ENCODE results near the gene PCLAF. TPM values are rescaled to one million over a fixed set of nuclear protein-coding genes. Genes with fewer than 3 reads are reported as not detected.
A peak's percentile ranks its signal among the peaks of the same experiment; 100 is the strongest.

PCLAF gene
- total and polyA plus RNA-seq, 2 of the 13 experiments (the other 11 are each of a cell fraction or from before 2014, with no cell fraction given) = 98.6 to 98.9 TPM

DNA sequence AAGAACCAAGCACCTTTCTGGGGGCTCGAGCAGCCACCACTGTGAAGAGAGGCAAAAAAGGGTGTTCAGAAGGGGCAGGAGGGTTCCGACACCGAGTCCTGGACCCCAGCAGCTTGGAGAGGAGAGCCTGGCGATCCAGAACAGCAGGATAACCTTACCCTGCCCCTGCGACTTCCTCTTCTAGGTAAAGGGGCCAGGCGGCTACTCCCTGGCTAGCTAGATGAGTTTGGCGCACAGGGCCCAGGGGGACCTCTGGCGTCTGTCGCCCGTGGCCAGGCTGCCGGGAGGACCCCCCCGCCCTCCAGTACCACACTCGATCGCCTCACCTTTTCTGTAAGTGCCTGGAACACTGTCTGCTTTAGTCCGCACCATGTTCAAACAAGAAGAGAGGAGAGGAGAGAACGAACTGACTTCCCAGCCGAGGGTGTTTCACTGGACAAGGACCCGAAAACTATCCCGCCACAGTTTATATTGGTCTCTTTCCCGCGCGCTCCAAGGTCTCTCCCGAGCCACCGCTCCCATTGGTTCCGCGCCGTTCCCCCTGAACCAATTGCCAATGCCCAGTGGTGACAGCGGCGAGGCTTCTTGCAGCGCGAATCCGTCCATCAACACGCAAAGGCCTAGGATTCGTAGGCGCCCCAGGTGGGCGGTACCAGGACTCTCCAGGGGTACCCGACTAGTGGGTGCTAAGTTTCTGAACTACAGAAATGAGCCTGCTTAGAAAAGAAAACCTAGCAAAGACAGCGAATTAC is at the start of gene PCLAF (continued):
- TF ChIP-seq ZNF607 (CRISPR knock-in tag; IDR thresholded peaks at IDR 0.05; ENCODE audit: borderline replicate concordance) (no peak), ATF1 (CRISPR knock-in tag; IDR thresholded peaks at IDR 0.05) (peak; percentile 53; the same call in 1 of the 2 replicates), SALL2 (CRISPR knock-in tag; IDR thresholded peaks at IDR 0.05) (no peak), ZBTB42 (CRISPR knock-in tag; IDR thresholded peaks at IDR 0.05) (no peak), ZIK1 (CRISPR knock-in tag; IDR thresholded peaks at IDR 0.05; ENCODE audit: borderline replicate concordance, low read depth) (no peak), ZNF274 (CRISPR knock-in tag; IDR thresholded peaks at IDR 0.05) (no peak), HNRNPH1 (optimal IDR thresholded peaks at IDR 0.05; ENCODE audit: low read depth, low read length) (no peak), ZNF383 (CRISPR knock-in tag; IDR thresholded peaks at IDR 0.05; ENCODE audit: borderline replicate concordance) (no peak), RNF2 (conservative IDR thresholded peaks at IDR 0.05; ENCODE audit: low read depth) (no peak), HIVEP1 (CRISPR knock-in tag; IDR thresholded peaks at IDR 0.05) (peak; percentile 67; the same call in 1 of the 2 replicates), ZNF816 (CRISPR knock-in tag; IDR thresholded peaks at IDR 0.05; ENCODE audit: borderline replicate concordance) (peak; percentile 66; the same call in 1 of the 2 replicates), ZNF550 (CRISPR knock-in tag; IDR thresholded peaks at IDR 0.05; ENCODE audit: borderline replicate concordance) (no peak)
- TF ChIP-seq, protein P1, sequence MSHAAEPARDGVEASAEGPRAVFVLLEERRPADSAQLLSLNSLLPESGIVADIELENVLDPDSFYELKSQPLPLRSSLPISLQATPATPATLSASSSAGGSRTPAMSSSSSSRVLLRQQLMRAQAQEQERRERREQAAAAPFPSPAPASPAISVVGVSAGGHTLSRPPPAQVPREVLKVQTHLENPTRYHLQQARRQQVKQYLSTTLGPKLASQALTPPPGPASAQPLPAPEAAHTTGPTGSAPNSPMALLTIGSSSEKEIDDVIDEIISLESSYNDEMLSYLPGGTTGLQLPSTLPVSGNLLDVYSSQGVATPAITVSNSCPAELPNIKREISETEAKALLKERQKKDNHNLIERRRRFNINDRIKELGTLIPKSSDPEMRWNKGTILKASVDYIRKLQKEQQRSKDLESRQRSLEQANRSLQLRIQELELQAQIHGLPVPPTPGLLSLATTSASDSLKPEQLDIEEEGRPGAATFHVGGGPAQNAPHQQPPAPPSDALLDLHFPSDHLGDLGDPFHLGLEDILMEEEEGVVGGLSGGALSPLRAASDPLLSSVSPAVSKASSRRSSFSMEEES (CRISPR knock-in tag; IDR thresholded peaks at IDR 0.05) = no peak; the same call in 1 of the 2 replicates
- TF ChIP-seq, protein P2, sequence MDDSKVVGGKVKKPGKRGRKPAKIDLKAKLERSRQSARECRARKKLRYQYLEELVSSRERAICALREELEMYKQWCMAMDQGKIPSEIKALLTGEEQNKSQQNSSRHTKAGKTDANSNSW (CRISPR knock-in tag; IDR thresholded peaks at IDR 0.05; ENCODE audit: borderline replicate concordance) = no peak
- TF ChIP-seq, protein P3, sequence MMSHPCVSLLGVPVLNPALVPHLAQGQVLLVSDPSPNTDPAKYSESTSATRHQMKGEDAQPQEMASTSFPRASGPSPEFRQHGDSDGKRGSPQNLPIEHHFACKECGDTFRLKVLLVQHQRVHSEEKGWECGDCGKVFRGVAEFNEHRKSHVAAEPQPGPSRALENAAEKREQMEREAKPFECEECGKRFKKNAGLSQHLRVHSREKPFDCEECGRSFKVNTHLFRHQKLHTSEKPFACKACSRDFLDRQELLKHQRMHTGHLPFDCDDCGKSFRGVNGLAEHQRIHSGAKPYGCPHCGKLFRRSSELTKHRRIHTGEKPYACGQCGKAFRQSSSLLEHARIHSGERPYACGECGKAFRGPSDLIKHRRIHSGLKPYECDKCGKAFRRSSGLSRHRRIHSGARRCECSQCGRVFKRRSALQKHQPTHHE (CRISPR knock-in tag; IDR thresholded peaks at IDR 0.05; ENCODE audit: borderline replicate concordance) = no peak
- TF ChIP-seq, protein P4, sequence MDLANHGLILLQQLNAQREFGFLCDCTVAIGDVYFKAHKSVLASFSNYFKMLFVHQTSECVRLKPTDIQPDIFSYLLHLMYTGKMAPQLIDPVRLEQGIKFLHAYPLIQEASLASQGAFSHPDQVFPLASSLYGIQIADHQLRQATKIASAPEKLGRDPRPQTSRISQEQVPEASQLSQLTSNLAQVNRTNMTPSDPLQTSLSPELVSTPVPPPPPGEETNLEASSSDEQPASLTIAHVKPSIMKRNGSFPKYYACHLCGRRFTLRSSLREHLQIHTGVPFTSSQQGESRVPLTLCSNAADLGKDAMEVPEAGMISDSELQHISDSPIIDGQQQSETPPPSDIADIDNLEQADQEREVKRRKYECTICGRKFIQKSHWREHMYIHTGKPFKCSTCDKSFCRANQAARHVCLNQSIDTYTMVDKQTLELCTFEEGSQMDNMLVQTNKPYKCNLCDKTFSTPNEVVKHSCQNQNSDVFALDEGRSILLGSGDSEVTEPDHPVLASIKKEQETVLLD (CRISPR knock-in tag; IDR thresholded peaks at IDR 0.05; ENCODE audit: low read depth) = no peak
- TF ChIP-seq, protein P5, sequence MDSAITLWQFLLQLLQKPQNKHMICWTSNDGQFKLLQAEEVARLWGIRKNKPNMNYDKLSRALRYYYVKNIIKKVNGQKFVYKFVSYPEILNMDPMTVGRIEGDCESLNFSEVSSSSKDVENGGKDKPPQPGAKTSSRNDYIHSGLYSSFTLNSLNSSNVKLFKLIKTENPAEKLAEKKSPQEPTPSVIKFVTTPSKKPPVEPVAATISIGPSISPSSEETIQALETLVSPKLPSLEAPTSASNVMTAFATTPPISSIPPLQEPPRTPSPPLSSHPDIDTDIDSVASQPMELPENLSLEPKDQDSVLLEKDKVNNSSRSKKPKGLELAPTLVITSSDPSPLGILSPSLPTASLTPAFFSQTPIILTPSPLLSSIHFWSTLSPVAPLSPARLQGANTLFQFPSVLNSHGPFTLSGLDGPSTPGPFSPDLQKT (CRISPR knock-in tag; IDR thresholded peaks at IDR 0.05; ENCODE audit: borderline replicate concordance) = no peak
- TF ChIP-seq, protein P6, sequence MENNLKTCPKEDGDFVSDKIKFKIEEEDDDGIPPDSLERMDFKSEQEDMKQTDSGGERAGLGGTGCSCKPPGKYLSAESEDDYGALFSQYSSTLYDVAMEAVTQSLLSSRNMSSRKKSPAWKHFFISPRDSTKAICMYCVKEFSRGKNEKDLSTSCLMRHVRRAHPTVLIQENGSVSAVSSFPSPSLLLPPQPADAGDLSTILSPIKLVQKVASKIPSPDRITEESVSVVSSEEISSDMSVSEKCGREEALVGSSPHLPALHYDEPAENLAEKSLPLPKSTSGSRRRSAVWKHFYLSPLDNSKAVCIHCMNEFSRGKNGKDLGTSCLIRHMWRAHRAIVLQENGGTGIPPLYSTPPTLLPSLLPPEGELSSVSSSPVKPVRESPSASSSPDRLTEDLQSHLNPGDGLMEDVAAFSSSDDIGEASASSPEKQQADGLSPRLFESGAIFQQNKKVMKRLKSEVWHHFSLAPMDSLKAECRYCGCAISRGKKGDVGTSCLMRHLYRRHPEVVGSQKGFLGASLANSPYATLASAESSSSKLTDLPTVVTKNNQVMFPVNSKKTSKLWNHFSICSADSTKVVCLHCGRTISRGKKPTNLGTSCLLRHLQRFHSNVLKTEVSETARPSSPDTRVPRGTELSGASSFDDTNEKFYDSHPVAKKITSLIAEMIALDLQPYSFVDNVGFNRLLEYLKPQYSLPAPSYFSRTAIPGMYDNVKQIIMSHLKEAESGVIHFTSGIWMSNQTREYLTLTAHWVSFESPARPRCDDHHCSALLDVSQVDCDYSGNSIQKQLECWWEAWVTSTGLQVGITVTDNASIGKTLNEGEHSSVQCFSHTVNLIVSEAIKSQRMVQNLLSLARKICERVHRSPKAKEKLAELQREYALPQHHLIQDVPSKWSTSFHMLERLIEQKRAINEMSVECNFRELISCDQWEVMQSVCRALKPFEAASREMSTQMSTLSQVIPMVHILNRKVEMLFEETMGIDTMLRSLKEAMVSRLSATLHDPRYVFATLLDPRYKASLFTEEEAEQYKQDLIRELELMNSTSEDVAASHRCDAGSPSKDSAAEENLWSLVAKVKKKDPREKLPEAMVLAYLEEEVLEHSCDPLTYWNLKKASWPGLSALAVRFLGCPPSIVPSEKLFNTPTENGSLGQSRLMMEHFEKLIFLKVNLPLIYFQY (CRISPR knock-in tag; IDR thresholded peaks at IDR 0.05; ENCODE audit: borderline replicate concordance) = no peak

All from HepG2 (cell line).